ENCODE results near the gene BRSK2.

The BRSK2 gene

DNA sequence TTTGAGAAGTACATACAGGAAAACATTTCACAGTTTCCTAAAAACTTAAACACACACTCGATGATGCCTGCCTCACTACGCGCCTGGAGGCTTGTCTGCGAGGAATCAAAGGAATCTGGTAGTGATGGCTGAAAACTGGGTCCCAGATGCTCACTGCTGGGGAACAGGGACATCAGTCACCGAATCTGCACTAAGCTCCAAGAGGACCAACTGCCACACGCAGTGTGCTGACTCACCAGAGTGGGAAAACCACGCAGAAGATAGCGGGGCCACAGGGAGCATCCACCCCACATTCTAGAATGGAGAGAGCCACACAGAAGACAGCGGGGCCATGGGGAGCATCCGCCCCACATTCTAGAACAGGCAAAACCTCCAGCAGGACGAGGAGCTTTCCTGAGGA, 121.2 kb downstream of the BRSK2 start:
- no peak overlapping the region for H3K4me3 ChIP-seq (ENCODE audit: low read length)
- no peak for DNase-seq (ENCODE audit: low read depth)
- TF ChIP-seq, protein P1, sequence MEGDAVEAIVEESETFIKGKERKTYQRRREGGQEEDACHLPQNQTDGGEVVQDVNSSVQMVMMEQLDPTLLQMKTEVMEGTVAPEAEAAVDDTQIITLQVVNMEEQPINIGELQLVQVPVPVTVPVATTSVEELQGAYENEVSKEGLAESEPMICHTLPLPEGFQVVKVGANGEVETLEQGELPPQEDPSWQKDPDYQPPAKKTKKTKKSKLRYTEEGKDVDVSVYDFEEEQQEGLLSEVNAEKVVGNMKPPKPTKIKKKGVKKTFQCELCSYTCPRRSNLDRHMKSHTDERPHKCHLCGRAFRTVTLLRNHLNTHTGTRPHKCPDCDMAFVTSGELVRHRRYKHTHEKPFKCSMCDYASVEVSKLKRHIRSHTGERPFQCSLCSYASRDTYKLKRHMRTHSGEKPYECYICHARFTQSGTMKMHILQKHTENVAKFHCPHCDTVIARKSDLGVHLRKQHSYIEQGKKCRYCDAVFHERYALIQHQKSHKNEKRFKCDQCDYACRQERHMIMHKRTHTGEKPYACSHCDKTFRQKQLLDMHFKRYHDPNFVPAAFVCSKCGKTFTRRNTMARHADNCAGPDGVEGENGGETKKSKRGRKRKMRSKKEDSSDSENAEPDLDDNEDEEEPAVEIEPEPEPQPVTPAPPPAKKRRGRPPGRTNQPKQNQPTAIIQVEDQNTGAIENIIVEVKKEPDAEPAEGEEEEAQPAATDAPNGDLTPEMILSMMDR (IDR thresholded peaks at IDR 0.05; ENCODE audit: insufficient read depth, low read depth, low read length, missing control alignments): no peak

DNA sequence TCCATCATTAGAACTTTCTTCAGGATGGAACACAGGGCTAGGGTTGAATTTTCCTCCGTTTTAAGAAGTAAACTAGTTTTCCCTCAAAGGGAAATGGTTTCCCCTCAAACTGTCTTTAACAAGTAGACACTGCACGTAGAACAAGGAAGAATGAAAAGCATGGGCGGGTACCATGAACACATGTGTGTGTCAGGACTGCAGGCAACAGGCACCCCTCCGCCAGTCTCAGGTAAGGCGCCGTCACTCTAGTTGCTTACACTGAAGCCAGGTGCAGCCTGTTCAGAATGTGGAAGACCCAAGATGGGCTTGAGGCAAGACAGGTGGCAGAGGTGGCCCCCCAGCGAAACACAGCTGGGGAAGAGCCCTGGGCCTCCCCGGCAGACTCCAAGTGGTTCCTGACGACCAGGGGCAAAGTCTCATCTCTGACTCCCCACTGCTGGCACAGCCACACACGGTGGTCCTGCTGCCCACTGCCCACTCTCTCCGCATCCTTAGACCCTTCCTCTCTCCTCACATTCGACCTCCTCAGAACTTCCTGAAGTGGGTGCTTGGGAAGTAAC, 122.3 kb downstream of the BRSK2 start:
- TF ChIP-seq, protein P1 (IDR thresholded peaks at IDR 0.05; ENCODE audit: insufficient read depth, low read depth, low read length, missing control alignments): no peak
- no peak overlapping the region for H3K4me3 ChIP-seq (ENCODE audit: low read length)
- no peak for DNase-seq (ENCODE audit: low read depth)

Measured in epithelial cell of esophagus (primary cell).